Stomach (tissue), 9 donors: Measurements from ENCODE around the gene BAIAP2L2. TPM values are rescaled to one million over a fixed set of nuclear protein-coding genes. Genes with fewer than 3 reads are reported as not detected.

Experiments used
- DNase-seq, 2 donors: peaks; one replicate each; pipeline versions ENCODE4 v3.0.0 to v3.0.0-alpha.2; 2013 to 2019
- H3K27ac ChIP-seq, 5 donors: fragments of 200-600 bp in 4 of 5; sonication (generic) in 4 of 5; one replicate each; pipeline ENCODE4 v1.5.1; 2013 to 2019; ENCODE audit warnings: mild to moderate bottlenecking in 1 of 5, moderate library complexity in 1 of 5
- H3K27me3 ChIP-seq, 3 donors: fragments of 200-600 bp; sonication (generic); one replicate each; pipeline ENCODE4 v1.5.1; 2017 to 2019; ENCODE audit warnings: mixed run types in 1 of 3
- H3K36me3 ChIP-seq, 4 donors: fragments of 200-600 bp; sonication (generic); 1 replicate in 3 of 4; 2 replicates in 1 of 4; pipeline ENCODE4 v1.5.1; 2016 to 2019
- H3K4me1 ChIP-seq, 4 donors: fragments of 200-600 bp; sonication (generic); one replicate each; pipeline ENCODE4 v1.5.1; 2016 to 2019
- H3K4me3 ChIP-seq, 4 donors: fragments of 200-600 bp; sonication (generic) in 3 of 4; one replicate each; pipeline ENCODE4 v1.5.1; 2016 to 2019; ENCODE audit warnings: mild to moderate bottlenecking in 1 of 4
- H3K9me3 ChIP-seq, 4 donors: fragments of 200-600 bp; sonication (generic); one replicate each; pipeline ENCODE4 v1.5.1; 2016 to 2019
- EP300 ChIP-seq: sonication (generic); formaldehyde crosslinking; IDR thresholded peaks from one replicate; pipeline ENCODE4 v1.6.1; 2017; ENCODE audit warnings: antibody characterized with exemption
- POLR2A ChIP-seq, 4 donors: fragments of 450-650 bp; IDR thresholded peaks; one replicate each; pipeline ENCODE4 v1.6.1; 2016; ENCODE audit warnings: antibody characterized with exemption in 4 of 4, control low read depth in 2 of 4, mild to moderate bottlenecking in 1 of 4, moderate library complexity in 1 of 4
- POLR2AphosphoS5 ChIP-seq, 3 donors: sonication (generic); formaldehyde crosslinking; IDR thresholded peaks; one replicate each; pipeline ENCODE4 v1.6.1; 2016; ENCODE audit warnings: antibody characterized with exemption in 3 of 3
- WGBS, 5 donors: extraction: QIAGEN DNeasy Blood & Tissue Kit in 3 of 5; methylation state at CpG; one replicate each; pipeline versions ENCODE4 v1.1.5 to v1.1.7; 2013 to 2018; 5-methylcytosine and 5-hydroxymethylcytosine counted together
- intact Hi-C: fragments of 100-400 bp; cut with DNase I; formaldehyde crosslinking; loops from one replicate; pipeline ENCODE4 v1.15.1; 2023; ENCODE audit warnings: low total_unique reads
- polyA plus RNA-seq, 3 donors: library from polyadenylated mRNA; stranded (reverse); fragments of 200-250 nt; gene quantifications; one replicate each; pipeline ENCODE4 v1.2.3, GENCODE V29; 2013
- total RNA-seq, 5 donors: library from RNA; depleted of rRNA; stranded (reverse); fragments of >200 nt; gene quantifications; one replicate each; pipeline versions ENCODE4 v1.1.0 to v1.2.3, GENCODE V29; 2014 to 2016
- TF ChIP-seq, protein P1 (sequence below), 7 experiments: fragments of 450-650 bp in 4 of 7; fragments of 200-600 bp in 3 of 7; sonication (generic) in 3 of 7; IDR thresholded peaks; one replicate each; pipeline ENCODE4 v1.5.1; 2016 to 2019; ENCODE audit warnings: antibody characterized with exemption in 7 of 7, control low read depth in 2 of 7, mild to moderate bottlenecking in 1 of 7
- donor health status: healthy with polysubstance abuse.
- donor health status: Bipolar disorder and iron deficiency.
- donor health status: healthy.

The BAIAP2L2 gene
- total and polyA plus RNA-seq, 8 donors = 1.2 to 397 (median 5.4) TPM

- Histone ChIP-seq H3K4me3 (no peak overlapping the region), H3K36me3 (peaks cover 0 to 22% (median 10%) of the 10 kb centered on the region in 4 donors), H3K9me3 (no peaks in the 10 kb centered on the region), H3K4me1 (peaks cover 21 to 33% (median 27%) of the 10 kb centered on the region in 4 donors), H3K27ac (no peak overlapping the region), H3K27me3 (peaks cover 0 to 65% (median 31%) of the 10 kb centered on the region in 3 donors)
- TF ChIP-seq POLR2AphosphoS5 (IDR thresholded peaks at IDR 0.05) (no peak), EP300 (no peak), POLR2A (IDR thresholded peaks at IDR 0.05) (no peak)
- TF ChIP-seq, protein P1, sequence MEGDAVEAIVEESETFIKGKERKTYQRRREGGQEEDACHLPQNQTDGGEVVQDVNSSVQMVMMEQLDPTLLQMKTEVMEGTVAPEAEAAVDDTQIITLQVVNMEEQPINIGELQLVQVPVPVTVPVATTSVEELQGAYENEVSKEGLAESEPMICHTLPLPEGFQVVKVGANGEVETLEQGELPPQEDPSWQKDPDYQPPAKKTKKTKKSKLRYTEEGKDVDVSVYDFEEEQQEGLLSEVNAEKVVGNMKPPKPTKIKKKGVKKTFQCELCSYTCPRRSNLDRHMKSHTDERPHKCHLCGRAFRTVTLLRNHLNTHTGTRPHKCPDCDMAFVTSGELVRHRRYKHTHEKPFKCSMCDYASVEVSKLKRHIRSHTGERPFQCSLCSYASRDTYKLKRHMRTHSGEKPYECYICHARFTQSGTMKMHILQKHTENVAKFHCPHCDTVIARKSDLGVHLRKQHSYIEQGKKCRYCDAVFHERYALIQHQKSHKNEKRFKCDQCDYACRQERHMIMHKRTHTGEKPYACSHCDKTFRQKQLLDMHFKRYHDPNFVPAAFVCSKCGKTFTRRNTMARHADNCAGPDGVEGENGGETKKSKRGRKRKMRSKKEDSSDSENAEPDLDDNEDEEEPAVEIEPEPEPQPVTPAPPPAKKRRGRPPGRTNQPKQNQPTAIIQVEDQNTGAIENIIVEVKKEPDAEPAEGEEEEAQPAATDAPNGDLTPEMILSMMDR (IDR thresholded peaks at IDR 0.05) = no peak
- intact Hi-C loops = no loop called here
- peak in 1 of 2 donors; percentile 38 for DNase-seq
- 66 to 87% (median 82%) methylated on average over 8 to 25 of the region's 25 CpGs for WGBS, 5 donors
Measured at GRCh38 chr22:38086001-38086845, 24.3 kb downstream of the BAIAP2L2 start.

GRCh38 chr22:38085501-38085900 is 25.0 kb downstream of the BAIAP2L2 start:
- 68 to 87% (median 75%) methylated on average over 4 to 5 of the region's 5 CpGs for WGBS, 5 donors
- DNase-seq = peak in 1 of 2 donors; percentile 5
- H3K27me3 ChIP-seq = peaks cover 0 to 73% (median 37%) of the 10 kb centered on the region in 3 donors
- H3K4me1 ChIP-seq = peaks cover 28 to 40% (median 34%) of the 10 kb centered on the region in 4 donors
- TF ChIP-seq, protein P1 (IDR thresholded peaks at IDR 0.05) = no peak
- TF ChIP-seq POLR2AphosphoS5 (IDR thresholded peaks at IDR 0.05) (no peak), POLR2A (IDR thresholded peaks at IDR 0.05) (no peak)
- no peak overlapping the region for H3K27ac ChIP-seq
- H3K9me3 ChIP-seq = no peaks in the 10 kb centered on the region
- intact Hi-C loops = no loop called here
- peaks cover 0 to 22% (median 10%) of the 10 kb centered on the region in 4 donors for H3K36me3 ChIP-seq
- no peak overlapping the region for H3K4me3 ChIP-seq

- Histone ChIP-seq H3K27me3 (peaks cover 0 to 77% (median 37%) of the 10 kb centered on the region in 3 donors), H3K9me3 (no peaks in the 10 kb centered on the region)
- 93 to 96% (median 94%) methylated on average over 12 of the region's 12 CpGs for WGBS, 5 donors
Measured at GRCh38 chr22:38085056-38085455, 25.4 kb downstream of the BAIAP2L2 start.

GRCh38 chr22:38083931-38084631 is 26.4 kb downstream of the BAIAP2L2 start, which contains the start of gene SLC16A8:
TSS of gene SLC16A8 (minus strand) at chr22:38084184. CDS start at chr22:38082873, 1,311 bp downstream.
- no peaks in the 10 kb centered on the region for H3K9me3 ChIP-seq
- H3K27ac ChIP-seq = no peak within 1 kb of the TSS
- H3K4me1 ChIP-seq = peaks cover 29 to 36% (median 33%) of the 10 kb centered on the region in 4 donors
- H3K27me3 ChIP-seq = peaks cover 0 to 70% (median 29%) of the 10 kb centered on the region in 3 donors
- H3K36me3 ChIP-seq = peaks cover 0 to 22% (median 10%) of the 10 kb centered on the region in 4 donors
- no peak for TF ChIP-seq POLR2AphosphoS5 (IDR thresholded peaks at IDR 0.05)
- WGBS, 5 donors = 74 to 82% (median 78%) methylated on average over 12 to 16 of the region's 16 CpGs
- no peak within 1 kb of the TSS for H3K4me3 ChIP-seq
- intact Hi-C loops = no loop called here
- DNase-seq = peak in 1 of 2 donors; percentile 13

More at GRCh38 chr22:38085056-38085455, 25.4 kb downstream of the BAIAP2L2 start:
- no peak for TF ChIP-seq EP300
- TF ChIP-seq, protein P1 (IDR thresholded peaks at IDR 0.05) = no peak
- no peak for TF ChIP-seq POLR2AphosphoS5 (IDR thresholded peaks at IDR 0.05)
- no peak for TF ChIP-seq POLR2A (IDR thresholded peaks at IDR 0.05)
- intact Hi-C loops = no loop called here
- H3K4me1 ChIP-seq = peaks cover 30 to 41% (median 36%) of the 10 kb centered on the region in 4 donors
- DNase-seq = peak in 1 of 2 donors; percentile 2
- H3K36me3 ChIP-seq = peaks cover 0 to 22% (median 10%) of the 10 kb centered on the region in 4 donors
- no peak overlapping the region for H3K4me3 ChIP-seq
- no peak overlapping the region for H3K27ac ChIP-seq
